HEK293T (cell line): Measurements from ENCODE around the gene INSIG2.

Source experiments
- CTCF ChIA-PET: fragments of 350-600 bp; formaldehyde crosslinking; extraction: SDS; loops from one replicate; lab custom pipeline; 2021; ENCODE audit warnings: antibody characterized with exemption, inconsistent platforms; lab: Yijun Ruan, JAX
- POLR2A ChIA-PET: fragments of 350-600 bp; formaldehyde crosslinking; extraction: SDS; loops from one replicate; lab custom pipeline; 2020; ENCODE audit warnings: antibody characterized with exemption, inconsistent platforms; lab: Yijun Ruan, JAX
- DNase-seq: peaks from one replicate; pipeline ENCODE4 v3.0.0; 2012; ENCODE audit warnings: mixed read lengths; ENCODE audit errors: extremely low spot score
- ARNT ChIP-seq: fragments of 450-650 bp; IDR thresholded peaks from 2 replicates; pipeline ENCODE4 v1.6.1; 2017; ENCODE audit warnings: mild to moderate bottlenecking
- BHLHE40 ChIP-seq: fragments of 450-650 bp; IDR thresholded peaks from 2 replicates; pipeline ENCODE4 v1.6.1; 2016; ENCODE audit warnings: mild to moderate bottlenecking, moderate library complexity, borderline replicate concordance
- CTBP1 ChIP-seq: fragments of 450-650 bp; IDR thresholded peaks from 2 replicates; pipeline ENCODE4 v1.6.1; 2016; ENCODE audit warnings: borderline replicate concordance
- ELF4 ChIP-seq: fragments of 450-650 bp; IDR thresholded peaks from 2 replicates; pipeline ENCODE4 v1.6.1; 2017; ENCODE audit warnings: antibody characterized with exemption
- FOXA1 ChIP-seq: fragments of 450-650 bp; IDR thresholded peaks from 2 replicates; pipeline ENCODE4 v1.6.1; 2016; ENCODE audit warnings: mild to moderate bottlenecking
- FOXK2 ChIP-seq: fragments of 450-650 bp; IDR thresholded peaks from 2 replicates; pipeline ENCODE4 v1.6.1; 2016; ENCODE audit warnings: mild to moderate bottlenecking
- FOXM1 ChIP-seq: fragments of 450-650 bp; IDR thresholded peaks from 2 replicates; pipeline ENCODE4 v1.6.1; 2017; ENCODE audit warnings: mild to moderate bottlenecking, borderline replicate concordance
- HDGF ChIP-seq: fragments of 450-650 bp; IDR thresholded peaks from 2 replicates; pipeline ENCODE4 v1.6.1; 2017; ENCODE audit warnings: antibody characterized with exemption, borderline replicate concordance
- L3MBTL2 ChIP-seq: fragments of 450-650 bp; conservative IDR thresholded peaks from 2 replicates; pipeline ENCODE4 v1.6.1; 2016; ENCODE audit warnings: mild to moderate bottlenecking
- LEF1 ChIP-seq: fragments of 450-650 bp; IDR thresholded peaks from 2 replicates; pipeline ENCODE4 v1.6.1; 2017; ENCODE audit warnings: mild to moderate bottlenecking, borderline replicate concordance
- NFRKB ChIP-seq: fragments of 450-650 bp; IDR thresholded peaks from 2 replicates; pipeline ENCODE4 v1.6.1; 2016; ENCODE audit warnings: mild to moderate bottlenecking, moderate library complexity
- SP1 ChIP-seq: fragments of 450-650 bp; IDR thresholded peaks from 2 replicates; pipeline ENCODE4 v1.6.1; 2017
- SUZ12 ChIP-seq: fragments of 450-650 bp; IDR thresholded peaks from 2 replicates; pipeline ENCODE4 v1.6.1; 2016; ENCODE audit warnings: mild to moderate bottlenecking
- TARDBP ChIP-seq: fragments of 450-650 bp; IDR thresholded peaks from 2 replicates; pipeline ENCODE4 v1.6.1; 2016
- ZNF384 ChIP-seq: fragments of 450-650 bp; IDR thresholded peaks from 2 replicates; pipeline ENCODE4 v1.6.1; 2016
- TF ChIP-seq, protein P1 (sequence below): fragments of 450-650 bp; IDR thresholded peaks from 2 replicates; pipeline ENCODE4 v1.6.1; 2016

The INSIG2 gene

GRCh38 chr2:118128826-118129225 lies 40.6 kb downstream of the INSIG2 start:
- no peak for DNase-seq
- ChIA-PET CTCF (no interaction called here), POLR2A (no interaction called here)
- TF ChIP-seq LEF1 (no peak), ZNF384 (no peak), SUZ12 (no peak), SP1 (no peak), ELF4 (no peak), BHLHE40 (no peak), NFRKB (no peak), CTBP1 (no peak), FOXK2 (no peak), HDGF (no peak), L3MBTL2 (no peak), FOXM1 (no peak), ARNT (no peak), FOXA1 (no peak), TARDBP (no peak)
- TF ChIP-seq, protein P1, sequence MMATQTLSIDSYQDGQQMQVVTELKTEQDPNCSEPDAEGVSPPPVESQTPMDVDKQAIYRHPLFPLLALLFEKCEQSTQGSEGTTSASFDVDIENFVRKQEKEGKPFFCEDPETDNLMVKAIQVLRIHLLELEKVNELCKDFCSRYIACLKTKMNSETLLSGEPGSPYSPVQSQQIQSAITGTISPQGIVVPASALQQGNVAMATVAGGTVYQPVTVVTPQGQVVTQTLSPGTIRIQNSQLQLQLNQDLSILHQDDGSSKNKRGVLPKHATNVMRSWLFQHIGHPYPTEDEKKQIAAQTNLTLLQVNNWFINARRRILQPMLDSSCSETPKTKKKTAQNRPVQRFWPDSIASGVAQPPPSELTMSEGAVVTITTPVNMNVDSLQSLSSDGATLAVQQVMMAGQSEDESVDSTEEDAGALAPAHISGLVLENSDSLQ = no peak

DNA sequence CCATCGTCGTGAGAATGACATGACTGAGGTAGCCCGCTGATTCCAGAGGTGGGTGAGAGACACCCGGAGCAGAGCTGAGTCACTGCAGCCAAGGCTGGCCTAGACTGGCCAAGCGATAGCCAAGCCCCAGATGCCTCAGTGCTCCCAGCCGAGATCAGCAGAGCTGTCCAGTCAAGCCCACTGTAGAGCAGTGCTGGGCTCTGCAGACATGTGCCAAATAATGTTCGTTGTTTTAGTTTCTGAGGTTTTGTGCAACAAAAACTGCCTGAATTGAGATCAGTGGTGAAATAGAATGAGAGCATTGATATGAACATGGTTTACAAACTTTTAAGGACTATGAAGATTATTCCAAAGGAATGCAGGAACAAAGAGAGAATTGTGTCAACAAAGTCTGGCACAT lies 42.1 kb downstream of the INSIG2 start:
- no peak for DNase-seq
- POLR2A ChIA-PET = no interaction called here
- CTCF ChIA-PET = no interaction called here
- TF ChIP-seq, protein P1 = no peak
- TF ChIP-seq FOXA1 (no peak), ARNT (no peak), TARDBP (no peak), FOXM1 (no peak), ZNF384 (no peak), LEF1 (no peak)

GRCh38 chr2:118131771-118132170 lies 43.5 kb downstream of the INSIG2 start:
- TF ChIP-seq ZNF384 = no peak
- no peak for TF ChIP-seq BHLHE40
- TF ChIP-seq FOXM1 = no peak
- no peak for TF ChIP-seq FOXA1
- no peak for TF ChIP-seq LEF1
- TF ChIP-seq, protein P1 = no peak
- TF ChIP-seq FOXK2 = no peak
- no peak for TF ChIP-seq ARNT
- no peak for TF ChIP-seq NFRKB
- no peak for TF ChIP-seq SUZ12
- no peak for TF ChIP-seq L3MBTL2
- no peak for TF ChIP-seq CTBP1
- no peak for TF ChIP-seq HDGF
- TF ChIP-seq TARDBP = no peak
- TF ChIP-seq SP1 = no peak
- TF ChIP-seq ELF4 = no peak
- POLR2A ChIA-PET = no interaction called here
- no peak for DNase-seq
- CTCF ChIA-PET = no interaction called here

GRCh38 chr2:118133916-118134315 lies 45.6 kb downstream of the INSIG2 start:
- CTCF ChIA-PET = no interaction called here
- POLR2A ChIA-PET = no interaction called here
- no peak for DNase-seq
- TF ChIP-seq, protein P1 = no peak
- TF ChIP-seq FOXK2 (no peak), SUZ12 (no peak), ZNF384 (no peak), ARNT (no peak), CTBP1 (no peak), SP1 (no peak), FOXM1 (no peak), LEF1 (no peak), FOXA1 (no peak), BHLHE40 (no peak), TARDBP (no peak), HDGF (no peak), NFRKB (no peak), ELF4 (no peak), L3MBTL2 (no peak)

DNA sequence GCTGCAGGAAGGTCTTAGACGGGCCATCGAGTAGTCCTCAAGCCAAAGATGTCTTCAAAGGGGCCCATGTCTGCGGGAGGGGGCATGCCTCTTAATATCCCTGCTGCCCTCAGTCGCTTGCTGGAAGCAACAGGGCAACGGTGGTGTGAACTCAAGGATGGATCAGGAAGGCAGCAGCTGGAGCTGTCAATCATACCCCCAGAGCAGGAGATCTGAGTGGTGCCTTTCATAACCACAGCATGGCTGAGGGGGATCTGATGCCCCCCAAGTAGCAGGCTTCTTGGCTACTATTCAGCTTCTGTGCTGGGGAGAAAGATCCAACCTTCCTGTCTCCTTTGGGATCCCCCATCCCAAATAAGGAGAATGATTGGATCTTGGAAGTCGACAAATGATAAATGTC lies 46.4 kb downstream of the INSIG2 start:
- DNase-seq = no peak
- POLR2A ChIA-PET = no interaction called here
- CTCF ChIA-PET = no interaction called here
- TF ChIP-seq L3MBTL2 (no peak), ELF4 (no peak), ARNT (no peak), ZNF384 (no peak), CTBP1 (no peak), FOXK2 (no peak)
- TF ChIP-seq, protein P1 = 0 out of 2 replicates have a peak, but pooled peaks have one; percentile 20
